Large intestine (tissue), 3 donors: ENCODE data around the gene RNF115. TPM values are rescaled to one million over a fixed set of nuclear protein-coding genes. Genes with fewer than 3 reads are reported as not detected.
"Not testable (repeated sequence)": the region's sequence is repeated elsewhere in the genome, so short reads cannot be mapped to it uniquely, and the experiment has no call there.

ENCODE experiments used
- DNase-seq, 2 donors: peaks; one replicate each; pipeline versions ENCODE4 v3.0.0 to v3.0.0-alpha.2; 2013
- H3K27ac ChIP-seq: one replicate; pipeline ENCODE4 v1.5.1; 2013; ENCODE audit warnings: low read length
- H3K27me3 ChIP-seq: 2 replicates; pipeline ENCODE4 v1.6.1; 2013; ENCODE audit warnings: low read length; ENCODE audit not compliant: control insufficient read depth, insufficient read depth
- H3K36me3 ChIP-seq: 2 replicates; pipeline ENCODE4 v1.6.1; 2013; ENCODE audit warnings: low read length; ENCODE audit not compliant: control insufficient read depth, insufficient read depth
- H3K4me1 ChIP-seq: one replicate; pipeline ENCODE4 v1.6.1; 2013; ENCODE audit warnings: low read length; ENCODE audit not compliant: control insufficient read depth, insufficient read depth
- H3K4me3 ChIP-seq: one replicate; pipeline ENCODE4 v1.5.1; 2013; ENCODE audit warnings: low read length
- H3K9me3 ChIP-seq: one replicate; pipeline ENCODE4 v1.6.1; 2013; ENCODE audit warnings: mild to moderate bottlenecking, low read depth, low read length, moderate library complexity; ENCODE audit not compliant: control insufficient read depth
- WGBS: methylation state at CpG from one replicate; pipeline ENCODE4 v1.1.5; 2013; ENCODE audit warnings: low lambda C conversion rate; ENCODE audit not compliant: insufficient coverage; 5-methylcytosine and 5-hydroxymethylcytosine counted together
- polyA plus RNA-seq: library from polyadenylated mRNA; unstranded; fragments of 120-200 nt; gene quantifications from one replicate; pipeline ENCODE4 v1.2.1, GENCODE V29; 2013

The RNF115 gene
- polyA plus RNA-seq, 1 donor: 14.7 TPM

GRCh38 chr1:145782272-145783099 lies 41.4 kb downstream of the RNF115 start:
- H3K4me3 ChIP-seq: no peak overlapping the region
- H3K36me3 ChIP-seq: peaks cover 10% of the 10 kb centered on the region
- 100% methylated on average over 2 of the region's 10 CpGs for WGBS
- H3K4me1 ChIP-seq: peaks cover 9% of the 10 kb centered on the region
- no peaks in the 10 kb centered on the region for H3K27me3 ChIP-seq
- H3K9me3 ChIP-seq: no peaks in the 10 kb centered on the region
- no peak for DNase-seq
- H3K27ac ChIP-seq: no peak overlapping the region

GRCh38 chr1:145778146-145778540 lies 45.8 kb downstream of the RNF115 start:
- Histone ChIP-seq H3K27me3 (no peaks in the 10 kb centered on the region), H3K4me3 (no peak overlapping the region), H3K9me3 (no peaks in the 10 kb centered on the region), H3K27ac (no peak overlapping the region), H3K4me1 (no peaks in the 10 kb centered on the region), H3K36me3 (peaks cover 10% of the 10 kb centered on the region)
- 100% methylated on average over 1 of the region's 1 CpG for WGBS
- DNase-seq: no peak

GRCh38 chr1:145777357-145778145 lies 46.3 kb downstream of the RNF115 start:
- H3K27ac ChIP-seq: no peak overlapping the region
- H3K27me3 ChIP-seq: no peaks in the 10 kb centered on the region
- DNase-seq: no peak
- no peaks in the 10 kb centered on the region for H3K4me1 ChIP-seq
- H3K9me3 ChIP-seq: no peaks in the 10 kb centered on the region
- no peak overlapping the region for H3K4me3 ChIP-seq
- no CpG with 5 or more reads among the region's 1 CpG for WGBS
- peaks cover 8% of the 10 kb centered on the region for H3K36me3 ChIP-seq

- Histone ChIP-seq H3K9me3 (no peaks in the 10 kb centered on the region), H3K36me3 (peaks cover 10% of the 10 kb centered on the region), H3K27me3 (no peaks in the 10 kb centered on the region), H3K27ac (no peak overlapping the region), H3K4me3 (no peak overlapping the region), H3K4me1 (no peaks in the 10 kb centered on the region)
- no CpG with 5 or more reads among the region's 1 CpG for WGBS
- DNase-seq: no peak
Measured at GRCh38 chr1:145773423-145773822, 50.5 kb downstream of the RNF115 start.

GRCh38 chr1:145771056-145771455 lies 52.8 kb downstream of the RNF115 start:
- Histone ChIP-seq H3K4me3 (no peak overlapping the region), H3K4me1 (no peaks in the 10 kb centered on the region), H3K9me3 (peaks cover 8% of the 10 kb centered on the region), H3K36me3 (peaks cover 10% of the 10 kb centered on the region), H3K27me3 (no peaks in the 10 kb centered on the region), H3K27ac (no peak overlapping the region)
- no peak for DNase-seq
- WGBS: 100% methylated on average over 1 of the region's 1 CpG

GRCh38 chr1:145768004-145768403 lies 55.9 kb downstream of the RNF115 start:
- H3K4me3 ChIP-seq, H3K27ac ChIP-seq, H3K4me1 ChIP-seq, DNase-seq, H3K27me3 ChIP-seq: not testable (repeated sequence)
- Histone ChIP-seq H3K36me3 (peaks cover 10% of the 10 kb centered on the region), H3K9me3 (peaks cover 15% of the 10 kb centered on the region)
- 80% methylated on average over 1 of the region's 10 CpGs for WGBS

- no CpG with 5 or more reads among the region's 29 CpGs for WGBS
- not testable (repeated sequence) for H3K27me3 ChIP-seq, H3K4me3 ChIP-seq, H3K27ac ChIP-seq, DNase-seq, H3K4me1 ChIP-seq
- Histone ChIP-seq H3K36me3 (peaks cover 10% of the 10 kb centered on the region), H3K9me3 (peaks cover 15% of the 10 kb centered on the region)
Measured at GRCh38 chr1:145766926-145767325, 57.0 kb downstream of the RNF115 start.

- no CpG with 5 or more reads among the region's 5 CpGs for WGBS
- not testable (repeated sequence) for DNase-seq
Measured at GRCh38 chr1:145765585-145766360, 58.1 kb downstream of the RNF115 start.

GRCh38 chr1:145765127-145765526 lies 58.8 kb downstream of the RNF115 start:
- peaks cover 22% of the 10 kb centered on the region for H3K9me3 ChIP-seq
- not testable (repeated sequence) for DNase-seq, H3K27ac ChIP-seq, H3K36me3 ChIP-seq, H3K4me3 ChIP-seq, H3K4me1 ChIP-seq, H3K27me3 ChIP-seq
- no CpG with 5 or more reads among the region's 3 CpGs for WGBS

More at GRCh38 chr1:145765585-145766360, 58.1 kb downstream of the RNF115 start:
- not testable (repeated sequence) for H3K4me3 ChIP-seq, H3K36me3 ChIP-seq, H3K4me1 ChIP-seq, H3K27me3 ChIP-seq, H3K27ac ChIP-seq
- H3K9me3 ChIP-seq: peaks cover 22% of the 10 kb centered on the region
